ENCODE data around the gene KSR2.

KSR2 gene

DNA sequence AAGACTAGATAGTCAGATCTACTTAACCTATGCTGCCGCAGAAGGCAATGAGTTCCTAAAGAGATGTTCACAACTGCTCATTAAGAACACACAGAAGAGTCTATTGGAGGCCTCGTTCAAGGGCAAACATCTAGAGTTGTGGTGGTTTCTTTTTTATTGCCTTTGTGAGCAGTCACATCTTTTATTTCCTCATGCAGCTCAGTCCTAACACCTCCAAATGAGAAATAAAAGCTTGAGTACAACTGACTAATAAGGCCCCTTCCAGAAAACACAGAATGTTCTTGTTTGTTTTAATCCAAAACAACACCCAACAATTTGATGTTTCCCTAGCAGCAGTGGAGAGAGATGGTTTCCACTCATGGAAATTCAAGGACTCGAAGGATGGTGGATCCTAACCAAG lies 483.9 kb downstream of the KSR2 start:
- no peak for DNase-seq

DNA sequence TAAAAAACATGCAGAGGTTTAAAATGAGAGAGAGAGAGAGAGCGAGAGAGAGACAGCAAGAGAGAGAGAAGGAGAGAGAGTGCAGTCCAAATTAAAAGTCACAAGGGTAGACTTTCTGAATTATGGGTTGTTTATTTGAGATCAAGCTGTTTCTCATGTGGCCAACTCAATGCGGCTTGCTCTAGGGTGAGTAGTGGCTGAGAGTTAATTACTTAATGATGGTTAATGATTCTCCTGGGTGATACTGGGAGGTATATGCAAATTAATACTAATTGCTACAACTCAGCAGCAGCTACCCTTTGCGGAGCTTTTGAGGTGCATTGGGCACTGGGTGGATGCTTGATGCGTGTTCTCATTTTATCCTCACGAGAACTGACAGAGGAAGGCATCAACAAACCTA lies 485.3 kb downstream of the KSR2 start:
- DNase-seq, result no peak

DNA sequence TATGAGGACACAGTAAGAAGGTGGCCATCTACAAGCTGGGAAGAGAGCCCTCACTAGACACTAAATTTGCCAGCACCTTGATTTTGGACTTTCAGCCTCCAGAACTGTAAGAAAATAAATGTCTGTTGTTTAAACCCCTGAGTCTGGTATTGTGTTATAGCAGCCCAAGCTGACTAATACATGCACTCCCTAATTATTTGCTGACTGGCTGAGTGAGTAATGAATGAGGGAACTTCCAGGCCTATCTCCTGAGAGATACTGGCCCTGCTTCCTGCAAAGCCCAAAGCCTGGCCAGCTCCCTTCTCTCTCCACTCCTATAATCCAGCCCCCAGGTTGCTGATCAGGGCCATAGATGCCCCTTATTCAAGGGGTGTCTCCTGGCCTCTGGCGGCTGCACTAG lies 487.3 kb downstream of the KSR2 start:
- DNase-seq, result no peak

DNA sequence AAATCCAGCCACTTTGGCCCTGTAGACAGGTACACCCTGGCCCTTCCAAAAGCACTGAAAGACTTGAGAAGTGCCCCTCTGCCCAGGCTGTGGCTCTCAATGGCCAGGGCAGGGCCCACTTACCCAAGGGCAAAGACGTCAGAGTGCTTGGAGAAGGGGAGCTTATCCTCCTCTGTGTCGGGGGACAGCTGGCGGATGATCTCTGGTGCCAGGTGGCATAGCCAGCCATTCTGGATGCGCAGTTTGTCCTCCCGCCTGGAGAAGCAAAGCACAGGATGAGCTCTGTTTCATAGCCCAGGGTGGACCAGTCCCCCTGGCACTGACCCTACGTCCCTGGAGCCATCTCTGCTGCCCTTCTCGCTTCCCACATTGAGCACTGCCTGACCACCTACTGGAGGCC lies 492.4 kb downstream of the KSR2 start:
- DNase-seq, result no peak

DNA sequence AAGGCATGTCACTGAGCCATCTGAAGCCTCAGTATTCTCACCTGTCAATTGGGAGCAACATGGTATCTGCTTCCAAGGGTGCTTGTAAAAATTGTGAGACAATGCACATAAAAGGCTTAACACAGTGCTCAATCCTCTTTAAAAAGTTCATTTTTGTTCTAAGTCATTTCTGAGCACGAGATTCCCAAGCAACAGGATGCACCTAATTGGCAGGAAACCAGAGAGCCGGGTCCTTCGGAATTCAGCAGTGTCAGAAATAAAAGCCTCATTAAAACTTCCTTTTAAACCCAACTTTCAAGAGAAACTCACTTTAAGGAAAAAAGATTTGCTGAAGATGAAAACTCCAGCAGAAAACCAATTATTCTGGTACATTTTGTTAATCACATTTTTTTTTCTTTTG lies 494.9 kb downstream of the KSR2 start:
- DNase-seq, result no peak

DNA sequence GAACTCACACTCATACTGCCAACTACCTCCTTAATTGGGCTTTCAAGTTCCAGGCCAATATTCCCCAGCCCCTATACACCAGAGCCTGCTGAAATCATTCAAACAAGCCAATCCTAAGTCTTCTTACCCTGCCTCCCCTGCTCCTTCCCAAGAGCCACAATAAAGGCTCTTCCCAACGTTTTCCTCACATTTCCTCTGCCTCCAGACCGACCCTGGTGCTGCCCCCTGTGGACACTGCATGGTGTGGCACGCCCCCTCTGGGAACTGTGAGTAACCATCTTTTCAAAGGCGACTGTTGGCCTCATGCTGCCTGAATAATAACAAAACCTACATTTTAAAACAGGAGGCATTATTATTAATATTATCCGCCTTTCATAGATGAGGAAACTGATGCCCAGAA lies 495.8 kb downstream of the KSR2 start:
- no peak for DNase-seq

DNA sequence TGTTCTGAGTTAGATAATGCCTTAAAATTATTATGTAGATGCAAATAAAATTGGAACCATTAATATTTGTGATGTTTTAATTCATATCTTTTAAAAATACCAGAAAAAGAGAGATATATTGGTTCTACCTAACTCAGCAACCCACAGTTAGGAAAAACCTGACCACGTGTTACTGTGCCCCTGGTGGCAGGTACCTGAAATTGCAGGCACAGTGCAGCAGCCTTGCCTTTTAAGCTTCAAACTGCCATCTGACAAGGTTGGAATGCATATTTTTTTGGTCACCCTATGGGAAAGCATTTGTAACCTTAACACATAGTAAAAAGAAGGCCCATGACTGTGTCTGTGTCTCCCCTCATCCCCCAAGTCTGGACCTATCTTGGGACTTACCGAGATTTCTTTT lies 498.0 kb downstream of the KSR2 start:
- DNase-seq, result peak; percentile 15

DNA sequence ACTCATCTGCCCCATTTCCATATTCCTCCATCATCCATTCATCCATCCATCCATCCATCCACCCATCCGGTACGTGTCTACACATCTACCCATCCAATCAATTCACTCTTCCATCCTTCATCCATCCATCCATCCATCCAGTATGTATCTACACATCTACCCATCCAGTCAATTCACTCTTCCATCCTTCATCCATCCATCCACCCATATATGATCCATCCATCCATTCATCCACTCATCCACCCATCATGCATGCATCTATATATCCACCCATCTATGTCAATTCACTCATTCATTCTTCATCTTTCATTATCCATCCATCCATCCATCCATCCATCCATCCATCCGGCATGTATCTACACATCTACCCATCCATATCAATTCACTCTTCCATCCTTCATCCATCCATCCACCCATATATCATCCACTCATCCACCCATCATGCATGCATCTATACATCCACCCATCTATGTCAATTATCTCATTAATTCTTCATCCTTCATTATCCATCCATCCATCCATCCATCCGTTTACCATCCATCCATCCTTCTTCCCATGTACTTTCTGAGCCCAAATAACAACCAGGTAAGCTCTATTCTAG lies 498.8 kb downstream of the KSR2 start:
- DNase-seq, result no peak

DNA sequence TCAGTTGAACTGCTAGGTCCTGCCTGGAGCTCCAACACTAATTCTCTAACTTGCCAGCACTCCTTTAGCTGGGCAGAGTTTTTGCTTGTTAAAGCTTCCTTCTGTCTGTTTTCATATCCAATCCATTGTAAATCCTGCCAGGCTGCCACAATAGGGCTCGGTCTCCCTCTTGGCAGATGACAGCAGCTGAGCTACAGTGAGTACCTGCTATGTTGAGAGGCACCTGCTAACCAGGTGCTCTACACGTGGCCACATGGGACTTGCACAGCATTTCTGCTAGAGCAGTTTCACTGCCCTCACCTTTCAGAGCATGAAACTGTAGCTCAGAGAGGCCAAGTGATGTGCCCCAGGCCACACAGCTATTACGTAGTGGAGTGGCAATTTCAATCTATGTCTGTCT lies 500.8 kb downstream of the KSR2 start:
- no peak for DNase-seq

DNA sequence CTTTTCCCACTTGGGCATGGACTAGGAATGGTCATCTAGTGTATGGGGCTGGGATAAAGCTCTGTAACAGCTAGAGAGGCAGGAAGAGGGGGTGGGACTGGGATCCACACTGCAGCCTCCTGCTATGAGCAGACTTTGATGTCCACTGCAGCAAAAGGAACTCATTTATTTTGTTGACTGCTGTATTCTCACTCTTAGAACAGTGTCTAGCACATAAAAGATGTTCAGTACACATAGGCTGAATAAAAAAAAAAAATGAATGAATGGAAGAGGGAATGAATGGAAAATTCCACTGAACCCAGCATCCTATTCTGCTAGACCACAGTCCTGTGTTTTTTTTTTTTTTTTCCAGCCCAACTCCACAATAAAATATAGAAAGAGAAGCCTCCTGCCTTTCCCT lies 501.2 kb downstream of the KSR2 start:
- DNase-seq, result no peak

DNA sequence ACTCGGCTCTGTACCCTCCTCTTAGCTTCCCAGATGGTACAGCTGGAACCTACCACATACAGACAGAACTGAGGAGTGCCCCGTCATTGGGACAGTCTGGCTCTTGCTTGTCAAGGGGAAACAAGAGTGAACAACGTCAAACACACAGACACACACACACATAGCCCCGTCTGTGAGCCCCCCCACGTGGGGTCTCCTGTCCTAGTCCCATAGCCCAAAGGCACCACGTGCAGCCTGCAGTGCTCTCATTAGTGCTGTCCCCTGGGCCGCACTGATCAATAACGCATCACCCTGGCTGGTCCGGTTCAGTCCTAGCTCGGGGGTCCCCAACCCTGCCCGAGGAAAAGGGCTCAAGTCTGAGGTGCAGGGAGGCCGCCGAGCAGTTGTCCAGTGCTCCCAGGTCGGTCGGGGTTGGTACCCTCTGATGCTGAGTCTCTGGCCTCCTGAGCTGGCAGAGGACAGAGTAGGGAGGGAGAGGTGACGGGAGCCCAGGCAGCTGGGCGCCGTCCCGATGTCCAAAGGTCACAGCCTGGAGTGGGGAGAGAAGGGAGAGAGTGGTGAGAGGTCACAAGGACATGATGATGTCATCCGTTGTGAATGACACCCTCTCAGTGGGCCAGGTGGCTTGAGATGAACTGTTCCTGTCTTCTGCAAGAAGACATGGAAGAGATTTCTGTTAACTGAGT lies 502.0 kb downstream of the KSR2 start:
- DNase-seq, result no peak

DNA sequence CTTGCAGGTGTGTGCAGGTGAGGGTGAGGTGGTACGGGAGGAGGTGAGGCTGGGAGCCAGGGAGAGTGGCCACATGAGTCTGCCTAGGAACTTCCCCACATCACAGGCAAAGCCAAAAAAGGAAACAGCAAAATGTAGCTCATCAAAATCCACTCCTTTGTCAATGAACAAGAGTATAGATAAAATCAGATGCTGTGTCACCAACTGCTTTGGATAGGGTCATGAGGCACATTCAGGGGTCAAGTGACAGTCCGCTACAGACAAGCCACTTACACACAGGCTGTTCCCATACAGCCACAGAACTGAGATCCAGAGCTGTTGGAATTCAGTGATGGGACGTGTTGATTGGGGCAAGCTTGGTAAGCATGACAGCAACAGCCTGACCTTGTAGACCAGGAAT lies 507.1 kb downstream of the KSR2 start:
- no peak for DNase-seq

DNA sequence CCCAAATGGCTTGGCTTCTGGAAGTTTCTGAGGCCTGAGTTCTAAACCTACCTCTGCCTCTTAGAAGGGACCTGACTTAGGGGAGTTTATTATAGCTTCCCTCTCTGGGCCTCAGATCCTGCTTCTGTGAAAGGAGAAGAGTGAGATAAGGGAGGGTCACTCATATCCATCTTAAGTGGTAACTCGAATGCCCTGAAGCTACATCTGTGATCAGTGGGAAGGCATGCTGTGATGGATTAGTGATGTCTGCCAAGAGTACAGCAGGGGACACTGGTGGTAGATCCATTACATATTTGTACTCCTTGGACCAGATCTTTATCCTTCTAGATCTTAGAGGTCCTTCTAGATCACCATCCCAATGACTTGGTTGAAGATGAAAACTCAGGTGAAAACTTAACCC lies 509.6 kb downstream of the KSR2 start:
- no peak for DNase-seq

DNA sequence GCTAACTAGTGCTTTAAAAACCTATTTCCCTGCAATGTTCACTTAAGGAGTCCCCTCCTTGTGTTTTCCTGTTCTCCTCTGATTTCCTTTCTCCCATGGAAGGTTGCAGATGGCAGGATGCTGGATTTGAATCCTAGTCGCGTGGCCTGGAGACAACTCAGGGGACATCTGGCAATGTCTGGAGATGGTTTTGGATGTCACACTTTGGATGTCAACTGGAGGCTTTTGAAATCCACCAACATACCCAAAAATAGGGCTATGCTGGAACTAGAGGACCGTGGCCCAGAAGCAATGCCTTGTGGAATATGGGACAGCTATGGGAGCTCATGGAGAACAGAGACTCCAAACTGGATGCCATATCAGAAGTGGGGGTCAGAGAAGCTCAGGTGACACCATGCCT lies 511.6 kb downstream of the KSR2 start:
- DNase-seq, result no peak

DNA sequence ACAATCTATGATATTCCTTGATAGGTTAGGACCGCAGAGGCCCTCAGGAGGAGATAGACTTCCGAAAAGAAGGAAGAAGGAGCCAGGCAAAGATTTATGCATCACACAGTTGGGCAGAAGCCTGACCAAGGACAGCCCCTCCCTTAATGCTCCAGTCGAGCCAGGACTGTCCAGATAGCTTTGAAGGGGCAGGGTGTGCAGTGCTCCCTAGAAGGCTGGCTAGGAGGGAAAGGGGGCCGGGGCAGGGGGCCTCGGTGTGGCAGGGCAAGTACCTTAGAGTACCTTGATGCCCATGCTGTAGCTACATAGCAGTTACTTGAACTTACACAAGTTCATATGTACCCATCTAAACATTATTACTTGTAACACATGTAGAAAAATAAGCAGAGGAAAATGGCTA lies 512.7 kb downstream of the KSR2 start:
- DNase-seq, result no peak

DNA sequence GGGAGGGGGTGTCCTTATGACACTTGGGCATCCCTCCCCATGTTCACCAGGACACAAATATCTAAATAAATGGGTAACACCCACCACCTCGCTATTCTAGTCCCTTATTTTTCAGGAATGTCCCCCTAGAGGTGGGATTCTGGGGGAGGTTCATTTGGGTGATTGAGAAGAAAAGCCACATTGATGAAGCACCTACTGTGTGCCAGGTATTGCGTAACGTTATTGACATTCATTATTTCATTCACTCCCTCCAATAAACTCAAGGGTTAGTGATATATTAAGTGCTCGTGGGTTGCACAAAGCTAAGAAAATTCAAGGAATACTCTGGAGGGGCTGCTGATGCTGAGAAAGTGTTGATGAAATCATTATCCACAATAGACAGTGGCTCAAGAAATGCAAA lies 514.8 kb downstream of the KSR2 start:
- DNase-seq, result no peak

DNA sequence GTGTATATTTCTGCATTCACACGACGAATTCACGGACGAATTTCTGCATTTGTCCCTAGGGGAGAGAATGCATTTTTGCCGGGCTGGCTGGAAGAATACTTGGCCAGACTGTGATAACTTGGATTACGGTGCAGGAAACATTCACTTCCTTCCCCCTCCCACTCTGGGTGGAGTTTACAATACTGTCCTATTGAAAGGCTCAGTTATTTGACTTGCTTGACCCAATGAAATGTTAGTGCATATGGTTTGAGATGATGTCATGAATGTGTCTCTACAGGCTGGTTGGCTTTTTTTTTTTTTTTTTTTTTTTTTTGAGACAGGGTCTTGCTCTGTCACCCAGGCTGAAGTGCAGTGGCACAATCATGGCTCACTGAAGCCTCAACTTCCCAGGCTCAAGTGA lies 516.7 kb downstream of the KSR2 start:
- no peak for DNase-seq

DNA sequence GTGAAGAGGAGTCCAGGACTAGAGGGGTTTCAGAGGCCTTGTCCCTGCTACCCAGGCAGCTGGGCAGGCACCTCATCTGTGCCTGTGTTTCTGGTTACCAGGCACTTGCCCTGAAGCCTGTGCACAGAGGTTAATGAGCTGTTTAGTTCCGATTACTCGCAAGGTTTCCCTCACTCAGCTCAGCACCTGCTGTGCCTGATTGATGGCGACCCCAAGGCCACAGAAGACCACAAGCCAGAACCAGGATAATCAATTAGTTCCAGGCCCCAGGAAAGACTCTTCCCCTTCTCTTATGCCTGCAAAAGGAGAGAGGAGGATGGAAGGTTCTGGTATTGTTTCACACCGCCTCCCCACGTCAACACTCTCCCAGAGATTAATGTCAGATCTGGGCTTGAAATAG lies 518.6 kb downstream of the KSR2 start:
- no peak for DNase-seq

DNA sequence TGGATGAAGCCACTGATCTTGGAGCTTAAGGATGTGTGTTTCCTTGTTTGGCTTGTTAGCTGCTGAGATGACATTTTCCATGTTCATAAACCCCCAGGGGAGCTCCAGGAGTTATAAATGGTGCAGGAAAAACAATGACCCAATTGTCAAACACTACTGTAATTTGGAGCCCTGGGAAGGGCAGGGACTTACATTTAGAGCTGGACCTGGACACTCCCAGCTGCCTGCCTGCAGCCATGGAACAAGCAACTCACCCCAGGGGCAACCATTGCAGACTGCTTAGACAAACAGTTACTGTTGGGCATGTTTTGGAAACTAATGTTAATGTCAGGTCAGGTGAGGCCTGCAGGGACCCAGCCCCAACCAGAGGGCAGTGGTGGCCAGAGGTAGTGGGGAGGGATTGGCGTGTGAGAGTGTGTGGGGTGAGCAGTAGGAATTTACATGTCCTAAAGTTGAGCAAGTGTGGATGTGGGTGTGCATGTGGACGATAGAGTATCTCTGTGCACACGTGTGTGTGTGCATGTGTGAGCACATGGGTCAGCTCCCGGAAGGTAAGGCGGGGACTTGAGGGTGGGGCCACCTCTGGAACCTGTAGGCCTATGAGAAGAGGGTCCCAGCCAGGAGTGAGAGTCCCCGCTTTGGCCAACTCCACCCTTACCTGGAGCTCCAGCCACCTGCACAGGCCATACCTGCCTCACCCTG lies 521.0 kb downstream of the KSR2 start:
- no peak for DNase-seq

DNA sequence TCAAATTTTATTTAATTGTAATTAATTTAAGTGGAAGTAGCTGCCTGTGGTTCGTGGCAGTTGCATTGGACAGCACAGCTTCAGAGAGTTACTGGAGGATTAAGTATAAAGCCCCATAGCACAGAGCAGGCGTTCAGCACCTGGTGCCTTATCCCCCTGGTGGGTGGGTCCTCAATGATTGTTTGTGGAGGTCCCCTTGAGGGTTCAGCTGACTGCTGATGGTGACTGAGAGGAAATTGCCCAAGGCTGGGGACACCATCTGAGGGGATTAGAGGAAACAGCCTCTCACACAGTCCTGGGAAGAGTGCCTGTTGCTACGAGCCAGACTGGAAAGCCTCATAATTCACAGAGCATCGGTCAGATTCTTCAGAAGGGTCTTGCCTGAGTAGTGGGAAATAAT lies 524.0 kb downstream of the KSR2 start:
- DNase-seq, result no peak

DNA sequence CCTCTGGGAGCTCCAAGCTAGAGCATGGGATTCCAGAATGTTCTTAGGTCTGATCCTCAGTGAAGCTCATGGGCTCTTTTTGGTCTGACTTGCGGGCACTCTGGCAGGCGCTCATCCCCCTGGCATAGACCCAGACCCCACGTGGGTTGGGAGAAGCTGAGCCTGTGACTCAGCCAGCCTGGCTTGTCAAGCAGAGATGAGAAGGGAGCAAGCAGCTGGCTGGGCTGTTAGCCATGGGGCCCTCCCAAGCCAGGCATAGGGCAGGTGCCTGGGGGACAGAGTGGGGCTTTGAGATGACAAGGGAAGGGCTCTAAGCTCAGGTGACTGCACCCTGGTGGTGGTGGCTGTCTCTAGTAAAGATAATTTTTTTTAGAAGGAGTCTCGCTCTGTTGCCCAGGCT lies 527.0 kb downstream of the KSR2 start:
- no peak for DNase-seq

DNA sequence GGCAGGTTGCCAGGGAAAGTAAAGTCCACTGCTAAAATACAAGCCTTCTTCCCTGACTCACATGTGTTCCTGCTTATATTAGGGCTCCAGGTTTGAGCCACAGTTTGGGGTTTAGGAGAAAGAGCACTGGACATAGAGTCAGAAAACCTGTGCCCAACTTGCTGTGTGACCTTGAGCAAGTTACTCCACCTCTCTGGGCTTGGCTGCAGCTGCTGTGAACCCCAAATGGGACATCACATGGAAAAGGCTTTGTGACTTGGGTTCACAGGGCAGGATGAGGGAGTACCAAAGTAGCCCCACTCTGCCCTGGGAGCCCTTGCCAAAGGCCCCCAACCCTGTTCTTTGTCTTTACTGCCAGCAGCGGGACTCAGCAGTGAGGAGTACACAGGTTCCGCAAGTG lies 528.4 kb downstream of the KSR2 start:
- DNase-seq, result no peak

DNA sequence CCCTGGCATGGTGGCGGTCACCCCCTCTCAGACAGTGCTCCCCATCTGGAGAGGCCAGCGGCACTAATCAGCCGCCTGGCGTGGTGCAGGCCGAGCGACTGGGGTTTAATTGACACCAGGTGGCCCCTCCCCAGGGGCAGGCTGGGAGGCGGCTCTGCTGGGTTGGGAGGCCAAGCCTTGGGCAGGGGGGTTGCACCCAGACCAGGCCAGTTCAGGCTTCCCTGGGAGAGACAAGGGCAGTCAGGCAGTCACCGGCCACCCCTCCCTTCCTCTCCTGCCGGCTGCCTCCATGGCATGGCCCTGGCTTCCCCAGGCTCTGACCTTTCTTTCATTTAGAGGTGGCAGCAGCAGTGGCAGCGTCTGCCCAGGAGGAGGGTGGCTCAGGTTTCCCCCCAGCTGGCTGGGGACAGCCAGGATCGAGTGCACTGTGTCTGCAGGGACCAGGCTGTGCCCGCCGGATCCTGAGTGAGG lies 529.2 kb downstream of the KSR2 start:
- no peak for DNase-seq

DNA sequence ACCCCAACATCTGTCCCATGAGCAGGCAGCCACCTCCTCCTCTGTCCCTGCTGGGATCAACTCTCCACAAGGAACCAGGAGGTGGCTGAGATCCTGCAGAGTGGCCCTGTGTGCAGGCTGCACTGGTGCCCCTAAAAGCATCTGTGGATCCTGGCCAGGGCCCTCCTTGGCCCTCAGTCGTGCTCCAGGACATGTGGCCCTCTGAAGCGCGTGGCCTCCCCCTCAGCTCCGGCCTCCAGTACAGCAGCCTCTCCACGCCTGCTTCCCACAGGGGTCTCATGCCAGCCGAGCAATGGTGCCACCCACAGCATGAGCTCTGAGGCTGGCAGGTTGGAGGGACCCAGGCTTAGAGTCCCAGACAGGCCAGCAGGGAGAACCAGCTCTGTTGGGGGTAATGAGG lies 530.0 kb downstream of the KSR2 start:
- no peak for DNase-seq

All from suppressor macrophage treated with lipopolysaccharide for 4 hours (primary cell).